Smooth muscle cell (in vitro differentiated cells): Measurements from ENCODE around the gene HIVEP2. TPM values are rescaled to one million over a fixed set of nuclear protein-coding genes. Genes with fewer than 3 reads are reported as not detected.

Experiments
- DNase-seq: peaks from one replicate; lab custom pipeline; 2025; ENCODE audit not compliant: unreplicated experiment; lab: John Stamatoyannopoulos, UW
- H2AFZ ChIP-seq: fragments of 200-600 bp; sonication (generic); 2 replicates; pipeline ENCODE4 v1.6.0; 2016; ENCODE audit warnings: antibody characterized with exemption, low read depth, mild to moderate bottlenecking
- H3F3A ChIP-seq: fragments of 200-600 bp; sonication (generic); 2 replicates; pipeline ENCODE4 v1.6.0; 2017; ENCODE audit warnings: antibody characterized with exemption, low read depth
- H3K27ac ChIP-seq: fragments of 200-600 bp; sonication (generic); 2 replicates; pipeline ENCODE4 v1.5.1; 2016; ENCODE audit warnings: low read depth, mild to moderate bottlenecking
- H3K27me3 ChIP-seq: fragments of 200-600 bp; sonication (generic); 2 replicates; pipeline ENCODE4 v1.6.1; 2016; ENCODE audit warnings: low read depth, mild to moderate bottlenecking
- H3K36me3 ChIP-seq: fragments of 200-600 bp; sonication (generic); 2 replicates; pipeline ENCODE4 v1.5.1; 2016; ENCODE audit warnings: low read depth
- H3K4me1 ChIP-seq: fragments of 200-600 bp; sonication (generic); 2 replicates; pipeline ENCODE4 v1.5.1; 2016; ENCODE audit warnings: low read depth
- H3K4me2 ChIP-seq: fragments of 200-600 bp; sonication (generic); 2 replicates; pipeline ENCODE4 v1.6.0; 2016; ENCODE audit warnings: mild to moderate bottlenecking
- H3K4me3 ChIP-seq: fragments of 200-600 bp; sonication (generic); 2 replicates; pipeline ENCODE4 v1.5.1; 2016; ENCODE audit warnings: mild to moderate bottlenecking
- H3K79me2 ChIP-seq: fragments of 200-600 bp; sonication (generic); 2 replicates; pipeline ENCODE4 v1.6.0; 2016; ENCODE audit warnings: low read depth, mild to moderate bottlenecking
- H3K9ac ChIP-seq: fragments of 200-600 bp; sonication (generic); 2 replicates; pipeline ENCODE4 v1.6.0; 2016; ENCODE audit warnings: low read depth
- H3K9me3 ChIP-seq: fragments of 200-600 bp; sonication (generic); replicated peaks from 2 replicates; pipeline ENCODE4 v1.5.1; 2016; ENCODE audit warnings: low read depth
- H4K20me1 ChIP-seq: fragments of 200-600 bp; sonication (generic); 2 replicates; pipeline ENCODE4 v1.6.0; 2016; ENCODE audit warnings: low read depth
- CTCF ChIP-seq: fragments of 200-600 bp; sonication (generic); IDR thresholded peaks from 2 replicates; pipeline ENCODE4 v1.5.1; 2017; ENCODE audit warnings: borderline replicate concordance, mild to moderate bottlenecking, antibody characterized with exemption; ENCODE audit not compliant: insufficient read depth, poor library complexity, severe bottlenecking
- WGBS: methylation state at CpG from one replicate; pipeline ENCODE4 v1.1.7; 2016; ENCODE audit warnings: low lambda C conversion rate; 5-methylcytosine and 5-hydroxymethylcytosine counted together
- polyA plus RNA-seq: library from polyadenylated mRNA; unstranded; fragments of >200 nt; fragmentation: Nextera tagmentation; extraction: Ambion mirVana; gene quantifications from 2 replicates; pipeline ENCODE4 v1.2.1, GENCODE V29; 2016
- total RNA-seq: library from RNA; depleted of rRNA; stranded (reverse); fragments of >200 nt; gene quantifications from 2 replicates; pipeline ENCODE4 v1.2.3, GENCODE V29; 2014

HIVEP2 gene
- total and polyA plus RNA-seq, 2 experiments from 2014 or later: 3.2 to 12.5 TPM

GRCh38 chr6:142848976-142849375 lies 96.0 kb downstream of the HIVEP2 start:
- Histone ChIP-seq H3K79me2 (peaks cover 17% of the 10 kb centered on the region), H3K36me3 (no peaks in the 10 kb centered on the region), H3K4me3 (no peak overlapping the region), H2AFZ (no peak overlapping the region), H3F3A (peaks cover 19% of the 10 kb centered on the region), H3K9ac (no peak overlapping the region), H3K4me2 (no peak overlapping the region), H3K27me3 (no peaks in the 10 kb centered on the region), H3K27ac (no peak overlapping the region), H3K9me3 (no peaks in the 10 kb centered on the region), H4K20me1 (no peaks in the 10 kb centered on the region), H3K4me1 (peaks cover 55% of the 10 kb centered on the region)
- 89% methylated on average over 3 of the region's 3 CpGs for WGBS
- DNase-seq: no peak
- no peak for TF ChIP-seq CTCF

GRCh38 chr6:142848156-142848555 lies 96.8 kb downstream of the HIVEP2 start:
- H3F3A ChIP-seq: peaks cover 19% of the 10 kb centered on the region
- peaks cover 21% of the 10 kb centered on the region for H3K79me2 ChIP-seq
- no peak for DNase-seq
- H3K4me2 ChIP-seq: peak overlapping the region; percentile 73
- peak overlapping the region; percentile 94 for H3K27ac ChIP-seq
- no peak for TF ChIP-seq CTCF
- no peak overlapping the region for H3K4me3 ChIP-seq
- no peaks in the 10 kb centered on the region for H3K36me3 ChIP-seq
- no peaks in the 10 kb centered on the region for H4K20me1 ChIP-seq
- no peak overlapping the region for H3K9ac ChIP-seq
- peaks cover 56% of the 10 kb centered on the region for H3K4me1 ChIP-seq
- no peaks in the 10 kb centered on the region for H3K9me3 ChIP-seq
- H2AFZ ChIP-seq: no peak overlapping the region
- H3K27me3 ChIP-seq: no peaks in the 10 kb centered on the region

- Histone ChIP-seq H3K4me3 (peak overlapping the region; percentile 37), H2AFZ (no peak overlapping the region), H3K9me3 (no peaks in the 10 kb centered on the region), H3K4me1 (peaks cover 68% of the 10 kb centered on the region), H3K36me3 (no peaks in the 10 kb centered on the region), H3K27me3 (no peaks in the 10 kb centered on the region), H4K20me1 (no peaks in the 10 kb centered on the region), H3K4me2 (peak overlapping the region; percentile 73), H3K27ac (peak overlapping the region; percentile 94), H3K9ac (peak overlapping the region; percentile 75), H3F3A (peaks cover 19% of the 10 kb centered on the region), H3K79me2 (peaks cover 22% of the 10 kb centered on the region)
- DNase-seq: no peak
- WGBS: 17% methylated on average over 5 of the region's 5 CpGs
- TF ChIP-seq CTCF: no peak
Measured at GRCh38 chr6:142846883-142847287, 98.1 kb downstream of the HIVEP2 start.

- peaks cover 68% of the 10 kb centered on the region for H3K4me1 ChIP-seq
- TF ChIP-seq CTCF: no peak
- peaks cover 19% of the 10 kb centered on the region for H3F3A ChIP-seq
- WGBS: 33% methylated on average over 2 of the region's 2 CpGs
- no peaks in the 10 kb centered on the region for H3K9me3 ChIP-seq
- H3K36me3 ChIP-seq: no peaks in the 10 kb centered on the region
- H4K20me1 ChIP-seq: no peaks in the 10 kb centered on the region
- H3K4me2 ChIP-seq: peak overlapping the region; percentile 73
- peak overlapping the region; percentile 94 for H3K27ac ChIP-seq
- peaks cover 26% of the 10 kb centered on the region for H3K79me2 ChIP-seq
- H3K27me3 ChIP-seq: no peaks in the 10 kb centered on the region
- peak overlapping the region; percentile 37 for H3K4me3 ChIP-seq
- peak overlapping the region; percentile 75 for H3K9ac ChIP-seq
- DNase-seq: no peak
- no peak overlapping the region for H2AFZ ChIP-seq
Measured at GRCh38 chr6:142846459-142846831, 98.5 kb downstream of the HIVEP2 start.
